ENCODE results near the gene FTCDNL1. TPM values are rescaled to one million over a fixed set of nuclear protein-coding genes. Genes with fewer than 3 reads are reported as not detected.
A peak's percentile ranks its signal among the peaks of the same experiment; 100 is the strongest.

Gene FTCDNL1
- total and polyA plus RNA-seq, 2 of the 13 experiments (the other 11 are each of a cell fraction or from before 2014, with no cell fraction given): 0.98 to 1.4 TPM

- TF ChIP-seq TBL1XR1 (IDR thresholded peaks at IDR 0.05; ENCODE audit: borderline replicate concordance, low read length, partially characterized antibody) (peak; percentile 46), GATAD2A (CRISPR knock-in tag; IDR thresholded peaks at IDR 0.05) (peak; percentile 99), ZIK1 (CRISPR knock-in tag; IDR thresholded peaks at IDR 0.05; ENCODE audit: borderline replicate concordance, low read depth) (no peak), PBX2 (CRISPR knock-in tag; IDR thresholded peaks at IDR 0.05) (no peak), ZNF34 (CRISPR knock-in tag; IDR thresholded peaks at IDR 0.05; ENCODE audit: borderline replicate concordance) (no peak), IKZF1 (IDR thresholded peaks at IDR 0.05) (no peak), CENPX (CRISPR knock-in tag; IDR thresholded peaks at IDR 0.05) (no peak), NFE2 (CRISPR knock-in tag; IDR thresholded peaks at IDR 0.05) (no peak), ZBTB4 (CRISPR knock-in tag; IDR thresholded peaks at IDR 0.05; ENCODE audit: borderline replicate concordance) (no peak), ZNF30 (CRISPR knock-in tag; IDR thresholded peaks at IDR 0.05) (no peak), YEATS2 (CRISPR knock-in tag; IDR thresholded peaks at IDR 0.05; ENCODE audit: borderline replicate concordance) (no peak), ARID3A (IDR thresholded peaks at IDR 0.05; ENCODE audit: low read depth, low read length) (peak; percentile 84; the same call in 1 of the 2 replicates), MAFG (CRISPR knock-in tag; IDR thresholded peaks at IDR 0.05) (no peak), MIXL1 (CRISPR knock-in tag; IDR thresholded peaks at IDR 0.05) (peak; percentile 86), ZNF513 (CRISPR knock-in tag; conservative IDR thresholded peaks at IDR 0.05) (no peak), TBP (CRISPR knock-in tag; IDR thresholded peaks at IDR 0.05) (no peak), ONECUT2 (CRISPR knock-in tag; IDR thresholded peaks at IDR 0.05) (no peak), ZSCAN25 (CRISPR knock-in tag; IDR thresholded peaks at IDR 0.05) (no peak), PCBP2 (optimal IDR thresholded peaks at IDR 0.05; ENCODE audit: low read depth, low read length, poor library complexity, severe bottlenecking) (no peak), ZNF768 (CRISPR knock-in tag; IDR thresholded peaks at IDR 0.05) (no peak), ZKSCAN1 (IDR thresholded peaks at IDR 0.05; ENCODE audit: low read length) (no peak), MNT (IDR thresholded peaks at IDR 0.05) (no peak), ZNF629 (CRISPR knock-in tag; conservative IDR thresholded peaks at IDR 0.05) (0 out of 2 replicates have a peak, but pooled peaks have one; percentile 25)
Observed at GRCh38 chr2:199738727-199739412, 112.1 kb downstream of the FTCDNL1 start (continued).
